Neural cell (in vitro differentiated cells): Measurements from ENCODE around the gene CACNA1A. TPM values are rescaled to one million over a fixed set of nuclear protein-coding genes. Genes with fewer than 3 reads are reported as not detected.

Experiments used
- H2AFZ ChIP-seq: fragments of 200-600, 300-800 bp; sonication (generic), shearing (Covaris generic); 2 replicates; pipeline ENCODE4 v1.6.0; 2014; ENCODE audit warnings: low read depth, mild to moderate bottlenecking, antibody characterized with exemption, low read length, moderate library complexity
- H3F3A ChIP-seq: fragments of 200-600 bp; shearing (Covaris generic); 2 replicates; pipeline ENCODE4 v1.6.1; 2016; ENCODE audit warnings: mild to moderate bottlenecking, moderate library complexity, mixed read lengths, antibody characterized with exemption, low read length; ENCODE audit not compliant: insufficient read depth, poor library complexity, severe bottlenecking
- H3K27ac ChIP-seq: fragments of 200-600, 300-800 bp; sonication (generic), shearing (Covaris generic); 2 replicates; pipeline ENCODE4 v1.5.1; 2014; ENCODE audit warnings: mild to moderate bottlenecking, low read length, moderate library complexity
- H3K27me3 ChIP-seq: fragments of 300-800, 200-600 bp; sonication (generic), shearing (Covaris generic); 2 replicates; pipeline ENCODE4 v1.6.0; 2014; ENCODE audit warnings: mild to moderate bottlenecking, low read depth, low read length, moderate library complexity; ENCODE audit not compliant: insufficient read depth
- H3K36me3 ChIP-seq: fragments of 300-800, 200-600 bp; sonication (generic), shearing (Covaris generic); 2 replicates; pipeline ENCODE4 v1.5.1; 2014; ENCODE audit warnings: mild to moderate bottlenecking, antibody characterized with exemption, low read length, moderate library complexity; ENCODE audit not compliant: insufficient read depth
- H3K4me2 ChIP-seq: fragments of 300-800, 200-600 bp; sonication (generic), shearing (Covaris generic); 2 replicates; pipeline ENCODE4 v1.6.0; 2014; ENCODE audit warnings: mild to moderate bottlenecking, low read length
- H3K4me3 ChIP-seq: fragments of 300-800, 200-600 bp; sonication (generic), shearing (Covaris generic); 2 replicates; pipeline ENCODE4 v1.5.1; 2014; ENCODE audit warnings: mild to moderate bottlenecking, low read length, moderate library complexity
- H3K79me2 ChIP-seq: fragments of 200-600 bp; shearing (Covaris generic); replicated peaks from 2 replicates; pipeline ENCODE4 v1.6.0; 2014; ENCODE audit warnings: mild to moderate bottlenecking, low read length, moderate library complexity; ENCODE audit not compliant: insufficient read depth
- H3K9ac ChIP-seq: fragments of 300-800, 200-600 bp; sonication (generic), shearing (Covaris generic); 2 replicates; pipeline ENCODE4 v1.6.1; 2016; ENCODE audit warnings: mild to moderate bottlenecking, low read length, mixed read lengths
- H3K9me2 ChIP-seq: fragments of 200-600 bp; shearing (Covaris generic); 2 replicates; pipeline ENCODE4 v1.6.1; 2016; ENCODE audit warnings: mild to moderate bottlenecking, low read length, mixed read lengths; ENCODE audit not compliant: insufficient read depth
- H3K9me3 ChIP-seq: fragments of 200-600, 300-800 bp; sonication (generic), shearing (Covaris generic); 2 replicates; pipeline ENCODE4 v1.6.1; 2016; ENCODE audit warnings: mild to moderate bottlenecking, mixed run types, low read length, moderate library complexity, mixed read lengths
- H4K20me1 ChIP-seq: fragments of 200-600 bp; shearing (Covaris generic); 2 replicates; pipeline ENCODE4 v1.6.1; 2016; ENCODE audit warnings: mild to moderate bottlenecking, mixed run types; ENCODE audit not compliant: insufficient read depth
- EP300 ChIP-seq: fragments of 450-650 bp; conservative IDR thresholded peaks from 2 replicates; pipeline ENCODE4 v1.6.1; 2014; ENCODE audit warnings: antibody characterized with exemption, mild to moderate bottlenecking, moderate library complexity; ENCODE audit not compliant: poor library complexity, severe bottlenecking
- EZH2 ChIP-seq: fragments of 200-600, 300-800 bp; shearing (Covaris generic), sonication (generic); IDR thresholded peaks from 2 replicates; pipeline ENCODE4 v1.6.1; 2014; ENCODE audit warnings: antibody characterized with exemption, low read length, borderline replicate concordance, mild to moderate bottlenecking; ENCODE audit not compliant: insufficient read depth, poor library complexity, severe bottlenecking
- MXI1 ChIP-seq: fragments of 450-650 bp; conservative IDR thresholded peaks from 2 replicates; pipeline ENCODE4 v1.6.1; 2014; ENCODE audit warnings: antibody characterized with exemption, mild to moderate bottlenecking; ENCODE audit not compliant: poor library complexity, severe bottlenecking
- POLR2AphosphoS5 ChIP-seq: IDR thresholded peaks from 2 replicates; pipeline ENCODE4 v1.6.1; 2012
- RAD21 ChIP-seq: fragments of 450-650 bp; conservative IDR thresholded peaks from 2 replicates; pipeline ENCODE4 v1.6.1; 2014; ENCODE audit warnings: antibody characterized with exemption, mild to moderate bottlenecking, moderate library complexity
- SMC3 ChIP-seq: fragments of 450-650 bp; conservative IDR thresholded peaks from 2 replicates; pipeline ENCODE4 v1.6.1; 2014; ENCODE audit warnings: antibody characterized with exemption, mild to moderate bottlenecking, moderate library complexity; ENCODE audit not compliant: poor library complexity
- TAF1 ChIP-seq: IDR thresholded peaks from 2 replicates; pipeline ENCODE4 v1.6.1; 2012; ENCODE audit warnings: low read depth
- polyA plus RNA-seq: library from polyadenylated mRNA; depleted of rRNA; stranded (reverse); fragments of >200 nt; gene quantifications from 2 replicates; pipeline ENCODE4 v1.2.3, GENCODE V29; 2014
- TF ChIP-seq, protein P1 (sequence below): IDR thresholded peaks from 2 replicates; pipeline ENCODE4 v1.6.1; 2012; ENCODE audit warnings: borderline replicate concordance
- TF ChIP-seq, protein P2 (sequence below): fragments of 450-650 bp; IDR thresholded peaks from 2 replicates; pipeline ENCODE4 v1.5.1; 2014; ENCODE audit warnings: antibody characterized with exemption, mild to moderate bottlenecking, moderate library complexity; ENCODE audit not compliant: poor library complexity, severe bottlenecking

Gene CACNA1A
- polyA plus RNA-seq, 1 donor from 2014 or later: 6.9 TPM

DNA sequence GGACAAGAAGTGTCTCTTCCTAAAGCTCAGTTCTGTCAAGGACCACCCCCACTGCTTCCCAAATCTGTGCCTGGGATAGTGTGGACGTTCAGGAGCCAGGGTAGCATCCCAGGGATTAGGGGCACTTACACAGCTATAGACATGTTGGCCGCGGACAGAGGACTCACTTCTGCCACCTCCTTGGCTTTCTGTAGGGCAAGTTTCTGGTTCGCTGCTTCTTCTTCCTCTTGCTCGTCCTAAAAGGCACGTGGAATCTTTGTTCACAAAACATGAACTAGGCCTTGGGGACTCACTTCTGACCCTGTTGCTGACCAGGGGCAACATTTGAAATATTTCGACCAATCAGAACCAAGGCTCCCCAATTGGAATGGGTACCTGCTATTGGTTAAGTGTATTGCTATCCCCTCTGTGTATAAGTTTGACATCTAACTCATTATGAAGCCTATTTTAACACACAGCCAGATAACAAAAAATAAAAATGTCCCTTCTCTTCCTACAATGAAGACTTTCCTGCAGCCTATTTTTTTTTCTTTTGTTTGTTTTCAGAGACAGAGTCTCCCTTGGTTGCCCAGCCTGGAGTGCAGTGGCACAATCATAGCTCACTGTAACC lies 205.8 kb downstream of the CACNA1A start:
- no peak overlapping the region for H3K4me3 ChIP-seq
- H3K27ac ChIP-seq: no peak overlapping the region
- H3F3A ChIP-seq: no peaks in the 10 kb centered on the region

DNA sequence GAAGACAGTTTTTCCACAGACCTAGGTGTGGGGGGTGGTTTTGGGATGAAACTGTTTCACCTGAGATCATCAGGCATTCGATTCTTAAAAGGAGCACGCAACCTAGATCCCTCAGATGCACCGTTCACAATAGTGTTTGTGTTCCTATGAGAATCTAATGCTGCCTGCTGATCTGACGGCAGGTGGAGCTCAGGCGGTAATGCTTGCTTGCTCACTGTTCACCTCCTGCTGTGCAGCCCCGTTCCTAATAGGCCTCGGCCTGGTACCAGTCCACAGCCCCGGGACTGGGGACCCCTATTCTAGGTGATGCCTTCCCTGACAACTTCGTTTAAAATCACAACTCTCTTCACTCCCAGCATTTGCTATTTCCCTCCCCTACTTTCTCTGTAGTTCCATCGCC lies 206.4 kb downstream of the CACNA1A start:
- no peaks in the 10 kb centered on the region for H3K27me3 ChIP-seq
- TF ChIP-seq TAF1: no peak
- TF ChIP-seq EZH2: no peak
- TF ChIP-seq MXI1: no peak
- TF ChIP-seq, protein P1, sequence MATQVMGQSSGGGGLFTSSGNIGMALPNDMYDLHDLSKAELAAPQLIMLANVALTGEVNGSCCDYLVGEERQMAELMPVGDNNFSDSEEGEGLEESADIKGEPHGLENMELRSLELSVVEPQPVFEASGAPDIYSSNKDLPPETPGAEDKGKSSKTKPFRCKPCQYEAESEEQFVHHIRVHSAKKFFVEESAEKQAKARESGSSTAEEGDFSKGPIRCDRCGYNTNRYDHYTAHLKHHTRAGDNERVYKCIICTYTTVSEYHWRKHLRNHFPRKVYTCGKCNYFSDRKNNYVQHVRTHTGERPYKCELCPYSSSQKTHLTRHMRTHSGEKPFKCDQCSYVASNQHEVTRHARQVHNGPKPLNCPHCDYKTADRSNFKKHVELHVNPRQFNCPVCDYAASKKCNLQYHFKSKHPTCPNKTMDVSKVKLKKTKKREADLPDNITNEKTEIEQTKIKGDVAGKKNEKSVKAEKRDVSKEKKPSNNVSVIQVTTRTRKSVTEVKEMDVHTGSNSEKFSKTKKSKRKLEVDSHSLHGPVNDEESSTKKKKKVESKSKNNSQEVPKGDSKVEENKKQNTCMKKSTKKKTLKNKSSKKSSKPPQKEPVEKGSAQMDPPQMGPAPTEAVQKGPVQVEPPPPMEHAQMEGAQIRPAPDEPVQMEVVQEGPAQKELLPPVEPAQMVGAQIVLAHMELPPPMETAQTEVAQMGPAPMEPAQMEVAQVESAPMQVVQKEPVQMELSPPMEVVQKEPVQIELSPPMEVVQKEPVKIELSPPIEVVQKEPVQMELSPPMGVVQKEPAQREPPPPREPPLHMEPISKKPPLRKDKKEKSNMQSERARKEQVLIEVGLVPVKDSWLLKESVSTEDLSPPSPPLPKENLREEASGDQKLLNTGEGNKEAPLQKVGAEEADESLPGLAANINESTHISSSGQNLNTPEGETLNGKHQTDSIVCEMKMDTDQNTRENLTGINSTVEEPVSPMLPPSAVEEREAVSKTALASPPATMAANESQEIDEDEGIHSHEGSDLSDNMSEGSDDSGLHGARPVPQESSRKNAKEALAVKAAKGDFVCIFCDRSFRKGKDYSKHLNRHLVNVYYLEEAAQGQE: no peak
- TF ChIP-seq POLR2AphosphoS5: no peak
- TF ChIP-seq EP300: no peak
- TF ChIP-seq SMC3: no peak
- TF ChIP-seq RAD21: no peak
- TF ChIP-seq, protein P2, sequence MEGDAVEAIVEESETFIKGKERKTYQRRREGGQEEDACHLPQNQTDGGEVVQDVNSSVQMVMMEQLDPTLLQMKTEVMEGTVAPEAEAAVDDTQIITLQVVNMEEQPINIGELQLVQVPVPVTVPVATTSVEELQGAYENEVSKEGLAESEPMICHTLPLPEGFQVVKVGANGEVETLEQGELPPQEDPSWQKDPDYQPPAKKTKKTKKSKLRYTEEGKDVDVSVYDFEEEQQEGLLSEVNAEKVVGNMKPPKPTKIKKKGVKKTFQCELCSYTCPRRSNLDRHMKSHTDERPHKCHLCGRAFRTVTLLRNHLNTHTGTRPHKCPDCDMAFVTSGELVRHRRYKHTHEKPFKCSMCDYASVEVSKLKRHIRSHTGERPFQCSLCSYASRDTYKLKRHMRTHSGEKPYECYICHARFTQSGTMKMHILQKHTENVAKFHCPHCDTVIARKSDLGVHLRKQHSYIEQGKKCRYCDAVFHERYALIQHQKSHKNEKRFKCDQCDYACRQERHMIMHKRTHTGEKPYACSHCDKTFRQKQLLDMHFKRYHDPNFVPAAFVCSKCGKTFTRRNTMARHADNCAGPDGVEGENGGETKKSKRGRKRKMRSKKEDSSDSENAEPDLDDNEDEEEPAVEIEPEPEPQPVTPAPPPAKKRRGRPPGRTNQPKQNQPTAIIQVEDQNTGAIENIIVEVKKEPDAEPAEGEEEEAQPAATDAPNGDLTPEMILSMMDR: no peak
- H3K79me2 ChIP-seq: no peaks in the 10 kb centered on the region
- no peak overlapping the region for H3K4me2 ChIP-seq
- no peaks in the 10 kb centered on the region for H3F3A ChIP-seq
- H4K20me1 ChIP-seq: no peaks in the 10 kb centered on the region
- H3K36me3 ChIP-seq: no peaks in the 10 kb centered on the region
- H3K9ac ChIP-seq: no peak overlapping the region
- H3K4me3 ChIP-seq: no peak overlapping the region
- H3K9me3 ChIP-seq: no peaks in the 10 kb centered on the region
- H2AFZ ChIP-seq: no peak overlapping the region
- no peaks in the 10 kb centered on the region for H3K9me2 ChIP-seq
- H3K27ac ChIP-seq: no peak overlapping the region

More for the DNA sequence above, 205.8 kb downstream of the CACNA1A start:
- Histone ChIP-seq H3K9me3 (no peaks in the 10 kb centered on the region), H4K20me1 (no peaks in the 10 kb centered on the region), H3K79me2 (no peaks in the 10 kb centered on the region), H3K36me3 (no peaks in the 10 kb centered on the region), H3K27me3 (no peaks in the 10 kb centered on the region), H3K9ac (no peak overlapping the region), H3K4me2 (no peak overlapping the region), H3K9me2 (no peaks in the 10 kb centered on the region), H2AFZ (no peak overlapping the region)
- TF ChIP-seq RAD21 (no peak), MXI1 (no peak), TAF1 (no peak), SMC3 (no peak), EZH2 (no peak), POLR2AphosphoS5 (no peak), EP300 (no peak)
- TF ChIP-seq, protein P2: no peak
- TF ChIP-seq, protein P1: no peak
